ENCODE measurements around the gene RTN1.

The RTN1 gene, protein sequence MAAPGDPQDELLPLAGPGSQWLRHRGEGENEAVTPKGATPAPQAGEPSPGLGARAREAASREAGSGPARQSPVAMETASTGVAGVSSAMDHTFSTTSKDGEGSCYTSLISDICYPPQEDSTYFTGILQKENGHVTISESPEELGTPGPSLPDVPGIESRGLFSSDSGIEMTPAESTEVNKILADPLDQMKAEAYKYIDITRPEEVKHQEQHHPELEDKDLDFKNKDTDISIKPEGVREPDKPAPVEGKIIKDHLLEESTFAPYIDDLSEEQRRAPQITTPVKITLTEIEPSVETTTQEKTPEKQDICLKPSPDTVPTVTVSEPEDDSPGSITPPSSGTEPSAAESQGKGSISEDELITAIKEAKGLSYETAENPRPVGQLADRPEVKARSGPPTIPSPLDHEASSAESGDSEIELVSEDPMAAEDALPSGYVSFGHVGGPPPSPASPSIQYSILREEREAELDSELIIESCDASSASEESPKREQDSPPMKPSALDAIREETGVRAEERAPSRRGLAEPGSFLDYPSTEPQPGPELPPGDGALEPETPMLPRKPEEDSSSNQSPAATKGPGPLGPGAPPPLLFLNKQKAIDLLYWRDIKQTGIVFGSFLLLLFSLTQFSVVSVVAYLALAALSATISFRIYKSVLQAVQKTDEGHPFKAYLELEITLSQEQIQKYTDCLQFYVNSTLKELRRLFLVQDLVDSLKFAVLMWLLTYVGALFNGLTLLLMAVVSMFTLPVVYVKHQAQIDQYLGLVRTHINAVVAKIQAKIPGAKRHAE

GRCh38 chr14:59870277-59871165 is at the start of gene RTN1:
Gene RTN1, minus strand, starts transcription at chr14:59870776. Its CDS starts 146 bp downstream, at chr14:59870630.
- TF ChIP-seq, protein P1, sequence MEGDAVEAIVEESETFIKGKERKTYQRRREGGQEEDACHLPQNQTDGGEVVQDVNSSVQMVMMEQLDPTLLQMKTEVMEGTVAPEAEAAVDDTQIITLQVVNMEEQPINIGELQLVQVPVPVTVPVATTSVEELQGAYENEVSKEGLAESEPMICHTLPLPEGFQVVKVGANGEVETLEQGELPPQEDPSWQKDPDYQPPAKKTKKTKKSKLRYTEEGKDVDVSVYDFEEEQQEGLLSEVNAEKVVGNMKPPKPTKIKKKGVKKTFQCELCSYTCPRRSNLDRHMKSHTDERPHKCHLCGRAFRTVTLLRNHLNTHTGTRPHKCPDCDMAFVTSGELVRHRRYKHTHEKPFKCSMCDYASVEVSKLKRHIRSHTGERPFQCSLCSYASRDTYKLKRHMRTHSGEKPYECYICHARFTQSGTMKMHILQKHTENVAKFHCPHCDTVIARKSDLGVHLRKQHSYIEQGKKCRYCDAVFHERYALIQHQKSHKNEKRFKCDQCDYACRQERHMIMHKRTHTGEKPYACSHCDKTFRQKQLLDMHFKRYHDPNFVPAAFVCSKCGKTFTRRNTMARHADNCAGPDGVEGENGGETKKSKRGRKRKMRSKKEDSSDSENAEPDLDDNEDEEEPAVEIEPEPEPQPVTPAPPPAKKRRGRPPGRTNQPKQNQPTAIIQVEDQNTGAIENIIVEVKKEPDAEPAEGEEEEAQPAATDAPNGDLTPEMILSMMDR (IDR thresholded peaks at IDR 0.05; ENCODE audit: borderline replicate concordance, insufficient read depth, low read depth, low read length): no peak
- H3K4me3 ChIP-seq (ENCODE audit: low read depth, low read length): peak within 1 kb of the TSS; percentile 16

- H3K4me3 ChIP-seq (ENCODE audit: low read depth, low read length): no peak overlapping the region
- TF ChIP-seq, protein P1 (IDR thresholded peaks at IDR 0.05; ENCODE audit: borderline replicate concordance, insufficient read depth, low read depth, low read length): no peak
Measured at GRCh38 chr14:59920378-59920683, 49.8 kb upstream of the RTN1 start.

- TF ChIP-seq, protein P1 (IDR thresholded peaks at IDR 0.05; ENCODE audit: borderline replicate concordance, insufficient read depth, low read depth, low read length): no peak
- H3K4me3 ChIP-seq (ENCODE audit: low read depth, low read length): no peak within 1 kb of the TSS
Measured at GRCh38 chr14:59919570-59920377, 49.2 kb upstream of the RTN1 start, which contains the start of gene LRRC9. Gene LRRC9, plus strand, starts transcription at chr14:59920144.

DNA sequence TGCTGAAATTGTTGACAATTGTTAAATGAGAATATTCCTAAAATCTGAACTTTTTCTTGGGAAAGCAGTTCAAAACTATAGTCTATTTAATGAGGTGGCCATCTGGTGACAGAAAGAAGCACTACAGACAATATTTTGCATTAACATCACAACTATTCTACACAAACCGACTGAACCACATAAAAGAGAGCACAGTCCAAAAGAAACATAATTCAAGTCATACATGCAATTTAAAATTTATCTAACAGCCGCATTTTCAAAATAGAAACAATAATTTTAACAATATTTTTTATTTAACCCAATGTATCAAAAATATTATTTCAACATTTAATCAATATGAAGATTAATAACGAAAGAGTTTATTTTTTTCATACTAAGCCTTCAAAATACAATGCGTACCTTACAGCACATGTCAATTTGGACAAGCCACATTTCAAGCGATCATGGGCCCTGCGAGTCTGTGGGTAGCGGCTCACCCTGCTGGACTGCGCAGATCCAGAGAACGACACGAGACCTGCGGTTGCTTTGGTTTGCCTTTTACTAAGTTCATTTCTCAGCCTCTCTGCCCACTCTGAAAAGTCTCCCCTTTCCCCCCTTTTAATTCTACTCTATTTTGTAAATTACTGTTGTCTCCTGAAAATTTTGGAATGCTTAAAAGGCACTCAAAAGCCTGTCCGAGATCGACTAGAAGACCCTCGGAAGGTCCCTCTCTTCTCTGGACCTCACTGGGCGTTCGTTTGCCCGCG is 48.4 kb upstream of the RTN1 start:
- TF ChIP-seq, protein P1 (IDR thresholded peaks at IDR 0.05; ENCODE audit: borderline replicate concordance, insufficient read depth, low read depth, low read length): no peak
- no peak overlapping the region for H3K4me3 ChIP-seq (ENCODE audit: low read depth, low read length)

GRCh38 chr14:59913187-59913586 is 42.6 kb upstream of the RTN1 start:
- H3K4me3 ChIP-seq (ENCODE audit: low read depth, low read length): no peak overlapping the region
- TF ChIP-seq, protein P1 (IDR thresholded peaks at IDR 0.05; ENCODE audit: borderline replicate concordance, insufficient read depth, low read depth, low read length): no peak

GRCh38 chr14:59912443-59912842 is 41.9 kb upstream of the RTN1 start:
- H3K4me3 ChIP-seq (ENCODE audit: low read depth, low read length): no peak overlapping the region
- TF ChIP-seq, protein P1 (IDR thresholded peaks at IDR 0.05; ENCODE audit: borderline replicate concordance, insufficient read depth, low read depth, low read length): no peak
